ENCODE measurements around the gene VPS13D.
A peak's percentile ranks its signal among the peaks of the same experiment; 100 is the strongest.
"Not testable (repeated sequence)": the region's sequence is repeated elsewhere in the genome, so short reads cannot be mapped to it uniquely, and the experiment has no call there.

The VPS13D gene

GRCh38 chr1:12201352-12202189 lies 28.3 kb upstream of the VPS13D start:
- DNase-seq (ENCODE audit: low read depth), result no peak

GRCh38 chr1:12202190-12202497 lies 27.7 kb upstream of the VPS13D start:
- no peak for DNase-seq (ENCODE audit: low read depth)

GRCh38 chr1:12202577-12202976 lies 27.3 kb upstream of the VPS13D start:
- DNase-seq (ENCODE audit: low read depth), result no peak

GRCh38 chr1:12203216-12204007 lies 26.4 kb upstream of the VPS13D start:
- DNase-seq (ENCODE audit: low read depth), result no peak

GRCh38 chr1:12204140-12204539 lies 25.7 kb upstream of the VPS13D start:
- peak; percentile 56 for DNase-seq (ENCODE audit: low read depth)

- DNase-seq (ENCODE audit: low read depth), result no peak
Measured at GRCh38 chr1:12204754-12205658, 24.8 kb upstream of the VPS13D start.

- DNase-seq (ENCODE audit: low read depth), result no peak
Measured at GRCh38 chr1:12206238-12206637, 23.6 kb upstream of the VPS13D start.

GRCh38 chr1:12206792-12207424 lies 22.9 kb upstream of the VPS13D start:
- no peak for DNase-seq (ENCODE audit: low read depth)

GRCh38 chr1:12208271-12208670 lies 21.6 kb upstream of the VPS13D start:
- DNase-seq (ENCODE audit: low read depth), result no peak

GRCh38 chr1:12208764-12209494 lies 20.9 kb upstream of the VPS13D start:
- peak; percentile 70 for DNase-seq (ENCODE audit: low read depth)

GRCh38 chr1:12209495-12209832 lies 20.4 kb upstream of the VPS13D start:
- no peak for DNase-seq (ENCODE audit: low read depth)

- no peak for DNase-seq (ENCODE audit: low read depth)
Measured at GRCh38 chr1:12215118-12215961, 14.5 kb upstream of the VPS13D start.

- no peak for DNase-seq (ENCODE audit: low read depth)
Measured at GRCh38 chr1:12219800-12220199, 10.0 kb upstream of the VPS13D start.

- no peak for DNase-seq (ENCODE audit: low read depth)
Measured at GRCh38 chr1:12220890-12221289, 8.9 kb upstream of the VPS13D start.

- not testable (repeated sequence) for DNase-seq (ENCODE audit: low read depth)
Measured at GRCh38 chr1:12222700-12223099, 7.1 kb upstream of the VPS13D start.

GRCh38 chr1:12224092-12224491 lies 5.7 kb upstream of the VPS13D start:
- DNase-seq (ENCODE audit: low read depth), result not testable (repeated sequence)

GRCh38 chr1:12228979-12229378 lies 851 bp upstream of the VPS13D start:
- no peak for DNase-seq (ENCODE audit: low read depth)

GRCh38 chr1:12229386-12229834 lies 420 bp upstream of the VPS13D start:
- DNase-seq (ENCODE audit: low read depth), result no peak

GRCh38 chr1:12230549-12231275 lies 882 bp downstream of the VPS13D start:
- no peak for DNase-seq (ENCODE audit: low read depth)

- DNase-seq (ENCODE audit: low read depth), result no peak
Measured at GRCh38 chr1:12231276-12231595, 1.4 kb downstream of the VPS13D start.
